Stimulated activated CD8-positive, alpha-beta memory T cell treated with anti-CD3 and anti-CD28 coated beads, Interleukin-15, amount 100 ng/mL, for 48 hours (primary cell): Measurements from ENCODE around the gene LIPM.

Source experiments
- DNase-seq, 2 donors: peaks; one replicate each; pipeline ENCODE4 v3.0.0-alpha.2; 2020; ENCODE audit warnings: low read depth in 2 of 2

The LIPM gene

DNA sequence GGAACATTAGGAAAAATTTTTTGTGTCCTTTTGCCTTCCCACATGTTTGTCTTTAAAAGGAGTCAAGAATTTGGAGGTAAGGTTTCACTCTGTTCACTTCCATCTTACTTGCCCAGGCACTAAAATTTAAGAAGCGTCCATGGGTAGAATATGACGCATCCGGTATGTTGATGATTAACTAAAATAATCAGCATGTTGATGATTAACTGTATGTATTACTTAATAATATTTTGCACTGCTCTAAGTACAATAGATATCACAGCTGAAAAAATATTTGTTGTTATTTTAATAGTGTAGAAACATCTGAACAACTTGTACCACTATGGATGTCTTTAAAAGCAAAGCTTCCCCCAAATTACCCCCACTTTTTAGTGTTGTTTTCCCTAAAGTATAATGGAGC, 37.6 kb downstream of the LIPM start:
- no peak for DNase-seq

DNA sequence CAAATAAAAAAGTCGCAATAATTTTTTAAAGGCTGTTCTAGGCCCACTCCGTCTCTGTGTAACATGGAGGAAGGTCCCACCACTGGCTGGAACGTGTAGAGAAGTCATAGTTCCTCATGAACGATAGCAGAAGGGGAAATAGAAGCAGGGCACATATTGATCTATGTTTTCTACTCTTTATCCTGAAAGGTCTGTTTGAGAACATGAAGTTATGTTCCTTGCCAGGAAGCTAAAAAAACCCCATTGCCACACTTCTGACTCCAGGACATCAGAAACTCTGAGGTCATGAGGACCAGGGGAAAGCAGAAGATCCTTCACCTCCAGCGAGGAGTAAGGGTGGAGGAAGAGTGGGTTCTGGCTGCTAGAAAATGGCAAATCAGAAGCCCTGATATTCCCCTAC, 38.4 kb downstream of the LIPM start:
- no peak for DNase-seq

DNA sequence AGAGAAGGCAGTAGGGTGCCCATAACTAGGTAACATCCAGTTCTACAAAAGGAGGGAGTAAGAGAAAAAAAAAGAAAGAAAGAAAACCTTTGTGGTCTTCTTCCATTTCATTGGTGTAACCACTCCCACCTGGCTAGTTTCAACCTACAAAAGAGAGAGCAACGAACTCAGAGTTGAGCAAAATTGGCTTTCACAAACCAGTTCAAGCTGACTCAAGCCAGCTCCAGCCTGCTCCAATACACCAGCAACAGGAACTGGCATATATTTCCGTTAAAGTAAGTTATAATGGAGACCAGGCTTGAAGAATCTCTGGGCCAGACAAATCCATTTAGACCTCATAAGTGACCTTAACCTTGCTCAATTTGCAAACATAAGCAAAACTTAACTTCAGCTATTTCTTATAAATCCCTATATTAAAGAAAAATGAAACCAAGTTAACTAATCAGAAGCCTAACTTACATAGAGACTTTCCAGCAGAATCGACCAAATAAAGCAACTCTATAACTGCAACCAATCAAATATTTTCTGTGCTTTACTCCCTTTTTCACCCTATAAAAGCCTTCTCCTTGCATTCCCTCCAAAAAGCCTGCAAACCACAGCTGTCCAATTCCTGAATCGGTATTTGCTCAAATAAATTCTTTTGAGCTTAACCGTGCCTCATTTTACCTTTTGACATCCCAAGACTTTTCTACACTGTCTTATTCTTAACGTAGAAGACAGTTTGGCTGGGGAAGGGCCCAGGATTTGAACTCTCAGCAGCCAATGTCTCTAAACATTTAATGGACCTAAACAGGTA, 39.0 kb downstream of the LIPM start:
- DNase-seq = no peak

DNA sequence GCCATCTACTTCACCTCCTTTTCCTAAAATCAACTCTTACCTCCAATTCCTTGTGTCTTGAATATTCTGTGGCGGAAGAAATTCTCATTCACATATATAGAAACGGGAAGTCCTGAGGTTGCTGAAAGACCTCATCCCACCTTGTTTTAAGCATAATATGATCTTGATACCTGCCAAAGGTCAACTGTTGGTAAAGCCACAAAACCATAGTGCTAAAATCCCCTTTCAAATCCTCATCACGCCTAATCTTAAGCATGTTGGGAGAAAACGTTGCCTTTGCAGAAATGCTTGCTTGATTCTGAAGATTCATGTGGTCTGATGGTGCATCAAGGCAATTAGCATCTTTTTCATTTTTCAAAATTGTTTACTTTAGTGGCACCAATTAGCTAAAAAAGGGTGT, 40.6 kb downstream of the LIPM start:
- DNase-seq = no peak

DNA sequence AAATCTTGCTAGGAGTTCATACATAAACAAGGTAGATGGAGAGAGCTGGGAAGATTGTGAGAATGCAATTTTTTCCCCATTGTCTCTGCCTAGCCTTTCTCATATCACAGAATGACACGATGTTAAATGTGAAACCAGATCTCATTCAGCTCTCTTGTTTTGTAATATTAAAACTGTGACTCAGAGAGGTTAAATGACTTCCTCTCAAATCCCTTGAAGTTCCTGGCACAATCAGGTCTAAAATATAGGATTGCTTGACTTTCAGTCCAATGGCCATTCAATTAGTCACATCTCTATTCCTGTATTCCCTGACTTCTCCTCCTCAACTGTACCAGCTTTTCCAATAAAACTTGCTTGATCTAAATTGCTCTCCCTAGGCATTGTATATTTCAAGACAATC, 46.0 kb downstream of the LIPM start:
- DNase-seq = no peak

DNA sequence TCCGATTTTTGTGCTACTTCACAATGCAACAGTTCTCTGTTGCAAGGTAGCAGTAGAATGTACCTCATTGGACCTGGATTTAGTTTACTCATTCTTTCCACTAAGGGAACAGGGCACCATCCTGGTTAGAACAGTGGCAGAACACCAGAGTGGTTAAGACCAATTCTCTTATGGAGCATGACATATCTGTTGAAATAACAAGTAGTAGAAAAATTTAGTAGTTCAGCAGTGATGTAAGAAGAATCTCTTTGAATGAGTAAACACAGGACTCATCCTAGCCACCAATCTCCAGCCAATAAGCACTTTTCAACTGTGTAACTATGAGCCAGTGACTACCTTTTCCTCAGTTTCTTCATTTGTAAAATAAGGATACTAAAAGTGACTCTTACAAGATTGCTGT, 46.7 kb downstream of the LIPM start:
- DNase-seq = no peak

DNA sequence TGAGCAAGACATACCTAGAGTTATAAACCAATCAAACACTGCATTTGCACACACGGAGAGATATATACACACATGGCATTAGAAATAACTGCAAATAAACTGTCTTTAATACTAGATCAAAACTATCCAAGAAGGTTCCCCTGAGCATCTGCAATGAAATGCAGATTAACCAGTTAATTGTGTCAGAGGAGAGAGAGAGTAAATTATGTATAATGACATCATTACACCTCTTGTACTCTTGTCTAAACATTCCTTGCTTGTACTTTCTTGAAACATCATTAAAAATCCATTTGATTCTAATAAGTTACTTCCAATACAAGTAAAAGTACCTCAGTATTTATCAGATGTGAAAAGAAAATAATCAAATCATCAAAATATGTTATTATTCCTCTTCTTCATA, 48.2 kb downstream of the LIPM start:
- no peak for DNase-seq

DNA sequence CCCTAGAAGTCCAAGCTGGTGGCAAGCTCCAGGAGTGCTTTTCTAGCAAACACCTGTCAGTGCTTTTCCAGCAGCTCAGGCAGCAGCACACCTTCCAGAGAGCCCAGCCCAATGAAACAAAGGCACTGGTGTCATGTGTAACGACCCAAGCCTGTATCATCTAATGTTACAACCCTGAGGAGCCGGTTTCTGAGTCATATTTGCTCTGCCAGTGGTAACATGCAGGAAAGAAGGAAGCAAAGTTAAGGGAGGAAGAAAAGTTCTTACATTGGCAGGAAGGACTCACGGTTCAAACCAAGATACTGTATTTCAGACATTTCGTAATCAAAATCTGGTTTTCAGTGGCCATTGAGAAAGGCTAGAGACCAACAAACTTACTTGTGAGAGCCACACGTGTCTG, 49.2 kb downstream of the LIPM start, which contains the start of gene ANKRD22:
TSS of gene ANKRD22 (minus strand) at position 139 of the 400 bp plus-strand sequence. CDS start 237 bp downstream, outside the sequence.
- no peak for DNase-seq

DNA sequence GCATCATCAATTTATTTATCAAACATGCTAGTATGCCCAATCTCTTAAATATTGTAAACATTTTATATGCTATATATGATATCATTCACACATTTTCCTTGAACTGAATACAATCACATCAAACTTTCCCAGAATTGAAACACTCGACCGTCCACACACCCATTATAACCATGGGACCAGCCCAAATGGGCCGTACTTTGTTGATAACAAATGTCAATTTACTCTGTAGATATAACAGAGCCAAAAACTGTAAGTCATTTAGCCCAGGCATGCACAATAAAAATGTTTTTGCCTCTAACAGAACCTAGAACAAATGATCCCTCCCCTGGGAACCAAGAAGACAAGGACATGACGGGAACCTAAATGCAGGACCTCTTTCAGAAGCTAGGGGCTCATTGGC, 49.8 kb downstream of the LIPM start:
- DNase-seq = no peak

DNA sequence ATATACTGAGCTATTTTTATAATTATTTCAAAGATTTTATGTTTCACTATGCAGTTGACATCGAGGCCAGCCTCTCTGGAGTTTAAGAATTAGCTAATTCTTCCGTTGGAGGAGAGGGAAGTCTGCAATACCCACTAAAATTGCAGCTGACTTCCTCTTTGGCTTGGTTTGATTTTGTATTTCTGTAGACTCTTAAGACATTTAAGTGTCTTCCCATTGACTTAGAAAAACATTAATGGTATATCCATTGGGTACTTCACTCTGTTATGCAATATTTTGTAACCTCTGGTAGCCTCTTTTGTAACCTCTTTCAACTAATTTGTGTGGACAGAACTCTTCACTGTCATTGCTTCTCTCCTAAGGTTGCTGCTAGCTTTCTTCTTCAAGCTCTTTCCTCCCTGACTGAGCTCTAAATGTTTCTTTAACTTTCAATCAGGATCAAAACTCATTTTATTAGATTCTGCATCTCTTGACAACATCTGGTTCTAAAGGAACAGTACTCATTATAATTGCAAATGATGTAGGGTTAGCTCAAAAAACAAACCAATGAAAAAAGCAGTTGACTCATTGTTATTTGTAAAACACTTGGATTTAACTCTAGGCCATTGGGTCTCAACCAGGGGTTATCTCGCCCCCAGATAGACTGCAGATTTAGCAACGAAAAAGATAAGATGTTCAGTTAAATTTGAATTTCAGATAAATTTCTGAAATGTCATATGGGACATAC, 50.8 kb downstream of the LIPM start:
- DNase-seq = no peak

DNA sequence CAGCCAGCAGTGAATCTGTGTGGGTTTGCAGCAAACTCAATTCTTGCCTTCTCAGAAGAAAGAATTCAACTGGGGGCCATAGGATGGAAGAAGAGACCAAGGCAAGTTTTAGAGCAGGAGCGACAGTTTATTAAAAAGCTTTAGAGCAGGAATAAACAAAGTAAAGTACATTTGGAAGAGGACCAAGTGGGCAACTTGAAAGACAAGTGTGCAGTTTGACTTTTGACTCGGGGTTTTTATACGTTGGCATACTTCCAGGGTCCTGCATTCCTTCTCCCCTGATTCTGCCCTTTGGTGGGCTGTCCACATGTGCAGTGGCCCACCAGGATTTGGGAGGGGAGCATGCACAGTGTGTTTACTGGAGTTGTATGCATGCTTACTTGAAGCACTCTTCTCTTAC, 52.2 kb downstream of the LIPM start:
- DNase-seq = no peak

DNA sequence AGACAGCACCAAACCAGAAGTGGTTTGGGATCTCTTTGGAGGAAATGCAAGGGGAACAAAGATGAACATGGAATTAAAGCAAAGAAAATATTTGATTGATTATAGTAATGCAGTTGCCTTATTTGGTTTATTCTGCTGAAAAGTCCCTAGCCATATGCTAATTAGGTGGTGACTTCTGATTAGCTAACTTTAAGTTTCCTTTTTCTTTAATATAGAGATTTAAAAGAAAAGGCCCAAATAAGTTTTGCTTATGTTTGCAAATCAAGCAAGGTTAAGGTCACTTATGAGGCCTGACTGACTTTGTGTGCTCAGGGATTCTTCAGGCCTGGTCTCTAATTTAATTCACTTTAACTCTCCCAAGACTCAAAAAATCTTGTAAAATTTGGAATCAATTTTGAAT, 55.3 kb downstream of the LIPM start:
- DNase-seq = no peak

DNA sequence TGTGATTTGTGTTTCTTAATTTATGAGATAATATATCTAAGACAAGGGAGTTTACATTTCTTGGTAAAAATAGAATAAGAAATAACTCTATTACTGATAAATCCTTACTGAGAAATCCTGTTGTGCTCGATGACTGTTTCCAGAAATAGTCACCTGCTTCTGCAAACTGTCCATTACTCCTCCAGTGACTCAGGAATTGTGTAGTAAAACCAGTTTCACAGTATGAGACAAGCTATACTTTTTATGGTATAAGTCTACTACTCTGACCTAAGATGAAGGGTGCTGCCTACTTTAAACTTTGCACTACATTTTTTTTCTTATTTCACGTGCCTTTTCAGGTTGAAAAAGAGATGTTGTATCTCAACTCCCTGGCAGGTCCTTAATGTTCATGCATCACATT, 56.0 kb downstream of the LIPM start:
- no peak for DNase-seq

DNA sequence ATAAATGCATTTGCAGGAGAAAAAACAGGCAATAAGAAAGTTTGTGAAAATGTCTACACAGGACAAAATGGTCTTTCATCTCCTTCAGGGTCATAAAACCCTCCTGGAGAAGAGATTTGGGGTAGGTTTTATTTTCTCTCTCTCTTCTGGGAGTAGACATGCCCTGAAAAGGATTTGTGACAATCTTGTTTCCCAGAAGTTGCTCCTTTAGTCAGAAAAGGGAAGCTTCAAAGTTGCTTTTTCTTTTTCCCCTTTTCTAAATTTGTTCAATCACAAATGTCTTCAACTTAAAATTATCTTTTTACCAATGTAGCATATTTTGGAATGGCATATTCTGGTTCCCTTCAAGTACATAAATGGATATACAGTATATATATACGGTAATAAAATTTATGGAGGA, 58.5 kb downstream of the LIPM start:
- DNase-seq = no peak

DNA sequence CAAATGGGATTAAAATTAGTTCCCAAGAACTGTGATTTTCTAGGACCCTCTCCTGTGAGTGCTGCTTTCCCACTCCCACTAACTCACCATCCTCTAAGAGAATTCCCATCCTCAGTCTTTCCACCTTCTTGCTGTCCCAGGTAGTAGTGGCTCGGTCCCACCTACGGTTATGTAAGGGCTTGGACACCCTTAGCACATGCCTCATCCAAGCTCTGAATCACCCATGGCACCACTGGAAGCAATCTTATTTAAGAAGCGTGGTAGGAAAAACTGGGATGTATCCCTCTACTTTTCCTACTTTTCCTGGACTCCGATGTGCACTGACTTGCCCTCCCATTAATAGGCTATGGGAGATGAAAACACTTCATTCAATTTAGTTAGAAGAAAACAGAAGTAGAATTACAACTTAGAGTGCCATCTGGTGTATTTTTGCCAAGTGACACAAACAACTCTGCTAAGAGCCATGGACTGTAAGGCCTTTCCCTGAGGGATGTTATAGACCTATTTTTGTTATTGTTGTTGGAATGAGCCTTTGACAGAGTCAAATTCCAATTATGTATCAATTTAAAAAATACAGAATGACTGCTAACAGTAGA, 62.8 kb downstream of the LIPM start:
- DNase-seq = no peak

DNA sequence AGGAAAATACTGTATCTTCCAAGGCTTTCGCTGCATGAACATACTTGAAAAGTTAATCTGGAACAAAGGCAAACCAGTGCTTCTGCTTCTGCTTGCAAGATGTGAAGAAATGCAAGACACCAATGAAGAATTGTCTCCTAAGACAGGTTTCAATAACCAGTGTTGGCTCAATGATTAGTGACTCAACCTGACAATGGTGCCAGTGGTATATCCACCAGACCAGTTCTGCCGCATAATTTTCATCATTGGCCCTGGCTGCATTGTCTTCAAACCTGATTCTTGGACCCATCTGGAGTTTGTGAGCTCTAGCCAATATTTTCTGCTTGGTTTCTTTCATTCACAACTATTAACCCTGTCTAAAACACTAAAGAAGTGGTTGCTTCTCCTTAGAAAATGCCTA, 63.9 kb downstream of the LIPM start:
- DNase-seq = no peak

DNA sequence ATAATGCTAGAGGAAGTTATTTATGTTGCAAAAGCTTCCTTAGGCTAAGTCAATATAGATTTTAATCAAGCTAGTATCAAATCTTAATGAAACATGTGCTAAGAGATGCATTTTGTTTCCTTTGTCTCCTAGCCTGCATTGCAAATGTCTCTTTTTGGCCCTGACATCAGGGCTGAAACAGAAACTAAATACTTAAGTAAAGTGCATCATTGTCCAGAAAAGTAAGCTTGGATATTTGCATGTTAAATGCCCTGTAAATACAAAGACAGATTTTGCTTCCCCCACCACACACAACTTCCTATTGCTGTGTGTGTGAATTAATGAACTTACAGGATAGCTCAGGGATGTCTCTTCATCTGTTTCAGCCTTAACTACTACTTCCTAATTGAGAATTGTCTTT, 67.6 kb downstream of the LIPM start:
- DNase-seq = no peak
